HG02571 (cell line): ENCODE data around the gene CCND3.
"Not testable (repeated sequence)": the region's sequence is repeated elsewhere in the genome, so short reads cannot be mapped to it uniquely, and the experiment has no call there.

Experiments used
- ATAC-seq: cut with Tn5 transposase; IDR thresholded peaks from one replicate; pipeline ENCODE4 v1.9.1; 2021; ENCODE audit warnings: mild to moderate bottlenecking, moderate library complexity; ENCODE audit not compliant: unreplicated experiment

CCND3 gene

GRCh38 chr6:41954668-41955067 is 13.1 kb upstream of the CCND3 start:
- ATAC-seq: no peak

GRCh38 chr6:41947581-41948220 is 6.1 kb upstream of the CCND3 start:
- ATAC-seq: no peak

GRCh38 chr6:41943456-41943855 is 1.8 kb upstream of the CCND3 start:
- ATAC-seq: no peak

DNA sequence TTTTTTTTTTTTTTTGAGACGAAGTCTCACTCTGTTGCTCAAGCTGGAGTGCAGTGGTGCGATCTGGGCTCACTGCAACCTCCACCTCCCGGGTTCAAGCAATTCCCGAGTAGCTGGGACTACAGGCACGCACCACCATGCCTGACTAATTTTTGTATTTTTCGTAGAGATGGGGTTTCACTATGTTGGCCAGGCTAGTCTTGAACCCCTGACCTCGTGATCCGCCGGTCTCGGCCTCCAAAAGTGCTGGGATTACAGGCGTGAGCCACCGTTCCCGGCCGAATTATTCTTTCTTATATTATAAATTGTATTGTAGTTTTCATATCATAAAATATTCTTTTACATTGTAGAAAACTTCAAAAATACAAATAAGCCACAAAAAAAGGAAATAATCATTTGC is 1.3 kb upstream of the CCND3 start:
- not testable (repeated sequence) for ATAC-seq

GRCh38 chr6:41942067-41942851 is 651 bp upstream of the CCND3 start:
- no peak for ATAC-seq

- no peak for ATAC-seq
Measured at GRCh38 chr6:41940759-41941279, 789 bp downstream of the CCND3 start.

GRCh38 chr6:41939848-41940758 is 1.5 kb downstream of the CCND3 start:
- ATAC-seq: no peak

DNA sequence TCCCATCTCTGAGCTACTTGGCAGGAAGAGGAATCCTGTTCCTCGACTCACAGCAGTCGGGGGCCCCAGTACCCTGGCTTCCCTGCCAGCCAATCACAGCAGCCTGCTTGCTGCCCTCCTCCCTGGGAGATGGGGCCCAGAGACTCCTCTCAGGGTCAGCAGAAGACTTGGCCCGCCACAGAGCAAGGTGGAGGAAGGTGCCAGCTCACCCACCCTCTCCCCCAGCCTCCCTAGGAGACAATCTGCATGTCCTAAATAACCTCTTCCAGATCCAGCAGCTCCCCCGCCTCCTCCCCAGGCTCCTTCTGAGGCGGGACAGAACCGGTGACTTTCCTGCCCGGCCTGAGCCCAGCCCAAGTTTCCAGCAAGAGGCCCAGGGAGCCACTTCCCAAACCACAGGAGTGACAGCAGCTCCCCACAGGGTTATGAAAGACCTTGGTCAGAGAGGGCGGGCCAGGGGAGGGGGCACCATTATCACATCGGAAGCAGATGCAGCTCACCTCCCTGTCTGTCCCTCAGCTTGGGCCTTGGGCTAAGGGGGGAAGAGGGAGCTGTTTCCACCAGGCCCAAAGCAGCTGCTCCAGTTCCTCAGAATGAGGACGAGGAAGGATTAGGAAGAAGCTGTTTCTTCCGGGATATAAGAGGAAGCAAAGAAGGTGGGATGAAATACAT is 2.3 kb downstream of the CCND3 start:
- no peak for ATAC-seq

DNA sequence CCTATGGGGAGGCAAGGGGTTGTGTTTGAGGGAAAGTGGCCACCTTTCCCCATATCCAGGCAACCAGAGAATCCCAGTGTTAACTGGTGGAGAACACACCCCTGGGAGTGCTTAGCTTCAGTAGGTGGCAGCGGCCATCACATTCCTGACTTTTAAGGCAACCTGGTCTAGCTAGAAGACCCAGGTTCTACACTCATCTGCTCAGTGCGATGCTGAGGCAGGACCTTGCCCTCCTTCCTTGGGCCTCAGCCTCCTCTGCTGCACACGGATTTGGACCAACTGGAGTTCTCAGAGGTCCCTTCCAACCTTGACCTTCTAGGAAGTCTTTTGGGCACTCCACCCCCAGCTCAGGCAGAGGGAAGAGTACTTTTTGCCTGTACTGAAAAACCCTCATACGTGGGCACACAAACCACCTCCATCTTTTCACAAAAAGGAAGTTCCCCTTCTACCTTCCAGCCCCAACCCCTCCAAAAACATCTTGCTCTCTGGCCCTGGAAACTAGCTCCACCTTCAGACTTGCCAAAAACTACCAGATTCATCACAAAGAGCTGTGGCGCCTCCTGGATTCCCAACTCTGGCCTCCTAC is 2.9 kb downstream of the CCND3 start:
- ATAC-seq: no peak

DNA sequence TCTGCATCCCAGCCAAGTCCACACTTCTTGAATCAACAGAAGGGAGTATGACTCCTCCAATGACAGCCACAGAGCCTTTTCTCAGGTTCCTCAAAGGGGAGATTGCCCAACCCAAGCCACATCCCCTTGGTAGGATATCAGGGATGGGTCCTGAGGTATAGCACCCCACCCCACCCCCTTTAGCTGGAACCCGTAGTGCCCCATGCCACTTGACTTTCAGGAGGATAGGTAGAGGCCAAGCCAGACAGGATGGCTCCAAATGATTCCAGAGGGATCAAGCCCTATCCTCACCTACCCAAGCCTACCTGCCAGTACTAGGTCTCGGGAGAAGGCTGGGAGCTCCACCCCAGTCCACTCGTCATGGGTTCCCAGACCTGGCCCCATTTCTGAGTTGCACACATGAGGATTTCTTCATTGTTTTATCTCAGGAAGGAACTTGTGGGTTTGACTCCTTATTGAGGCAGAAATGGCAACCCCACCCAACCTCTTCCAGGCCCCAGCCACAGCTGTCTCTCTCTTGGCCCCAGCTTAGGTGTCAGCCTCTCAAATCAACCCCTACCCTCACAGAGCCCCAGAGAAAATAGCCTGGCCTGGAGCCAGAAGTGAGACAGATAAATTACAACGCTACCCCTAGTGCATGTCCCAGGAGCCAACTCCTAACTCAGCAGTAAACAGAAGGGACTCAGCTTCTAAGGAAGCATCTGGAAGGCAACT is 3.6 kb downstream of the CCND3 start:
- ATAC-seq: no peak

DNA sequence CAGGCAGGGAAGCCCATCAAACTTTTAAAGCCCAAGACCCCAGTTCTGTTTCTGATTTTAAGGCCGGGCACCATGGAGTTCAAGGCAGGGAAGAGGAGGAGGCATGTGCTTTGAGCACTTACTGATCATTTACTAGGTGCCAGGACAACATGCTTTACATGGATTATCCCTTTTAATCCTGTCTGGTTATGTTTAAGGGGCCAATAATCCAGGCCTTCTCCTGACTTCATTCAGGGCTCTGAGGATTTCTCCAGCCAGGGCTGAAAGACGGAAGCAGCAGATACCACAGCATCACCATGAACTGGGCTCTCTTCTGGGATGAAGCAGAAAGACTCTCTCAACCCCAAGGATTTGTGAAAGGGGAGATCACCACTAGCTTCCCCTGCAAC is 4.1 kb downstream of the CCND3 start:
- ATAC-seq: no peak

DNA sequence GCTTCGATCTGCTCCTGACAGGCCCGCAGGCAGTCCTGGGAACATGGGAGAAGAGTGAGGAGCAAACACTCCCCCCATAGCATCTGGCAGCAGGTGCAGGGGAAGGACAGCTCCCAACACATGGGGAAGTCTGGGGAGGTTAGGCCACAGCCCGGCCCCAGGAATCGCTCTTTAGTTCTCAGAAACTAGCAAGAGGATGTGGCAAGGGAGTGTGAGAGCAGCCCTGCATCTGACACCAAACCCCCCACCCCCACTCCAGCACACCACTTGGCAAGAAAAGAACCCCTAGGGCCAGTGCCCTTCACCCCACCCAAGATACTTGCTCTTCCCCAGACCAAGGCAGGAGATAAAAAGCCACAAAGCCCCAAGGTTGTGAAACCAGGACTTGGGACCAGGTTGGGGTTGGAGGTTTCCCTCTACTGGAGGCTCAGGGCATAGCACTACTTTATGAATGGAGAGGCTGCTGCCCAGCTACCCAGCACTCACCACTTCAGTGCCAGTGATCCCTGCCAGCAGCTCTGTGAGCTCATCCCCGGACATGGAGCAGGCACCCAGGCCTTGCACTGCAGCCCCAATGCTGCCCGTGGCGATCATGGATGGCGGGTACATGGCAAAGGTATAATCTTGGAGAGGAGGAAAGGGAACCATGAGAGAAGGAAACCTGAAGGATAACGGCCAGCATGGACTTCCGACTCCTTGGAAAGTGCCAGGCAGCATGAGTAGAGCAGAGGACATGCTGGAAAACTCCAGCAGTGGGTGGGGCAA is 5.4 kb downstream of the CCND3 start:
- ATAC-seq: no peak

- no peak for ATAC-seq
Measured at GRCh38 chr6:41935685-41936072, 5.9 kb downstream of the CCND3 start.

DNA sequence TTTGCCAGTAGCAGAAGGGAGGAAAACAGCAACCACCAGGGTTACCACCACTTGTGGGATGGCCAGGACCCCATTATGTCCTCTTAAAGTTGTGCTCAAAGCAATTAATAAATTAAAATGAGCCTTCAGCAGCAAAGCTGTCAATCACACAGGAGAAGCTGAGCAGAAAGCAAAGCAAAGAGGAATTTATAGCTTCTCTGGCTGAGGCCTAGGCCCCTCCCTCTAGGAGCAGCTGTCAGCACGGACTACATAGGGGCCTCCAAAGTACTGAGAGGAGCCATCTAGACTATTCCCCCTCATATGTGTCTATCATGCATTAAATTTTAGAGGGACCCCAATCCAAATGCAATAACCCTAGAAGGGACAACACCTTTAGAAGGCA is 6.4 kb downstream of the CCND3 start:
- ATAC-seq: no peak

DNA sequence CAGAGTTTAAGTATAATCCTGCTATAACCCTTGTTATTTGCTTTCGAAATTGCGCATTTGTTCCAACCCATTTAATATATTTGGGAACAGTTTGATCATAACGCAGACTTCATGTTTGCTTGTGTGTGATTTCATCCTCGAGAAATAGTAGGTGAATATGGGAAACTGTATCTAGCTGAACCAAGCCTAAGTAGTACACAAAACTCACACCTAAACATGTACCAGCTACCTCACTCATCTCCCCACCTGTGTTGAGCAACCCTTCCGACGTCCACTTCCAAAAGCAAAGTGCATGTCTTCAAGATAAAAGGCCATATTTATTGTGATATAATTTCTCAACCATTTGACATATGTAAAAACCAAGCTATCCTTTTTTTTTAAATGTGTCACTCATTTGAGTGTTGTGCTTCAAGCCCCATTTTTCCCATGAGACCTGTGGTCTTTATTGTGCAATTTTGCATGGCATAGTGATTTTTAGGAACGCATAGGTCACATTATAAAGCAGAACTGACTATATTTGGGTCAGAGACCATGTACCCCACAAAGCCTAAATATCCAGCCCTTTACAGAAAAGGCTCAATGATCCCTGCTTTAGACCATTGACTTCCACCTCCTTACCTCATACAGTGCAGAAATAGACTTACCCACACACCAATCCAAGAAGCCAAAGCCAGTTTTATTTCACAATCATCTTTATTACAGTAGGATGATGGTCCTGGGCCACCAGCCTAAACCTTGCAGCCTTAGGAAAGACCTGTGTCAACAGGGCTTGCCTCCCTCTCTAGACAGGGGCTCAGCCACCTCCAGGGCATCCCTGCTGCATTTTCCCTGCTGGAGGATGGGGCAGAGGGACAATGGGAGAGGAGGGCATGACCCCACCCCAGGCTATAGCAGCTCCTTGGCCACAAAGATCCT is 7.1 kb downstream of the CCND3 start:
- no peak for ATAC-seq

DNA sequence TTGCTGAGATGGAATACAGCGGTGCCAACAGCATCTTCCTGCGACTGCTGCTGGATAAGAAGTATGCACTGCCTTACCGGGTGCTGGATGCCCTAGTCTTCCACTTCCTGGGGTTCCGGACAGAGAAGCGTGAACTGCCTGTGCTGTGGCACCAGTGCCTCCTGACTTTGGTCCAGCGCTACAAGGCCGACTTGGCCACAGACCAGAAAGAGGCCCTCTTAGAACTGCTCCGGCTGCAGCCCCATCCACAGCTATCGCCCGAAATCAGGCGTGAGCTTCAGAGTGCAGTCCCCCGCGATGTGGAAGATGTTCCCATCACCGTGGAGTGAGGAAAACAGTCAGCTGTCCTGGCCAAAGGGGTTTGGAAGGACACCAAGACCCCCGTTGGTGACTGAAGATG is 9.2 kb downstream of the CCND3 start:
- ATAC-seq: no peak

GRCh38 chr6:41931792-41932191 is 9.8 kb downstream of the CCND3 start:
- ATAC-seq: no peak

- ATAC-seq: no peak
Measured at GRCh38 chr6:41929924-41930323, 11.7 kb downstream of the CCND3 start.
